T-helper 2 cell (primary cell): ENCODE measurements around the gene SRC.

Source experiments
- DNase-seq, 5 experiments: peaks; one replicate each; pipeline versions ENCODE4 v3.0.0 to v3.0.0-alpha.2; 2012 to 2022

Gene SRC

GRCh38 chr20:37431786-37432185 is 85.8 kb downstream of the SRC start:
- no peak for DNase-seq

GRCh38 chr20:37432606-37433005 is 86.7 kb downstream of the SRC start:
- no peak for DNase-seq

GRCh38 chr20:37435607-37436006 is 89.7 kb downstream of the SRC start:
- DNase-seq: no peak

- DNase-seq: no peak
These were observed 90.7 kb downstream of the SRC start for GRCh38 chr20:37436527-37437186.

GRCh38 chr20:37437676-37438075 is 91.7 kb downstream of the SRC start:
- DNase-seq: no peak

- DNase-seq: no peak
These were observed 92.7 kb downstream of the SRC start for GRCh38 chr20:37438464-37439222.

GRCh38 chr20:37439223-37439933 is 93.4 kb downstream of the SRC start:
- DNase-seq: no peak

- no peak for DNase-seq
These were observed 95.1 kb downstream of the SRC start for GRCh38 chr20:37441023-37441422.

- no peak for DNase-seq
These were observed 96.6 kb downstream of the SRC start for GRCh38 chr20:37442547-37442946.

GRCh38 chr20:37442986-37443385 is 97.0 kb downstream of the SRC start:
- DNase-seq: no peak

GRCh38 chr20:37443596-37443995 is 97.7 kb downstream of the SRC start:
- no peak for DNase-seq

- DNase-seq: no peak
These were observed 99.1 kb downstream of the SRC start for GRCh38 chr20:37445041-37445440.

- DNase-seq: no peak
These were observed 100.5 kb downstream of the SRC start for GRCh38 chr20:37446286-37447032.

GRCh38 chr20:37447688-37448087 is 101.7 kb downstream of the SRC start:
- DNase-seq: no peak

GRCh38 chr20:37449276-37449675 is 103.3 kb downstream of the SRC start:
- DNase-seq: no peak

- no peak for DNase-seq
These were observed 104.4 kb downstream of the SRC start for GRCh38 chr20:37450344-37450743.

GRCh38 chr20:37451616-37452015 is 105.7 kb downstream of the SRC start:
- DNase-seq: no peak

- DNase-seq: no peak
These were observed 106.3 kb downstream of the SRC start for GRCh38 chr20:37452236-37452635.

GRCh38 chr20:37453288-37453687 is 107.3 kb downstream of the SRC start:
- no peak for DNase-seq

GRCh38 chr20:37453836-37454235 is 107.9 kb downstream of the SRC start:
- DNase-seq: no peak

- DNase-seq: no peak
These were observed 108.9 kb downstream of the SRC start for GRCh38 chr20:37454636-37455385.
